Measurements from ENCODE around the gene U2SURP.
"Not testable (repeated sequence)": the region's sequence is repeated elsewhere in the genome, so short reads cannot be mapped to it uniquely, and the experiment has no call there.

U2SURP gene

DNA sequence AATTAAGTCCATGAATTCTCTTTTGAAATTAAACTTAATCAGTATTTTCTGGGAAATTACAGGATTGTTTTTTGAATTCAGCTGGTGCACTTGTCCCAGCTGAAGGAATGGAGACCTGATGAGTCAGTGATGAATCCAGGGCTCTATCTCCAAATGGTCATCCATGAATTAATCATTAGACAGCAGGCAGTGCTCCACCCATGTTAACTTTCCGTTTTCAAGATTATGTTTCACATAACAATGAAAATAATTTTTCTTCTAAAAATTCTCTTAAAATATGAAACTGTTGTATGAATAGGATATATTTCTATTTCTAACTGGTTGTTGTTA is 24.0 kb upstream of the U2SURP start:
- no peaks in the 10 kb centered on the region for H3K9me3 ChIP-seq (ENCODE audit: control insufficient read depth, low read length)
- H3K36me3 ChIP-seq (ENCODE audit: control insufficient read depth, insufficient read depth, low read length), result no peaks in the 10 kb centered on the region
- no CpG with 5 or more reads among the region's 1 CpG for WGBS, 2 experiments (ENCODE audit: insufficient coverage in 2 of 2)
- peaks cover 3% of the 10 kb centered on the region for H3K4me1 ChIP-seq (ENCODE audit: control insufficient read depth, insufficient read depth, low read length, poor library complexity, severe bottlenecking)
- H3K27ac ChIP-seq (ENCODE audit: low read depth, low read length, severe bottlenecking), result no peak overlapping the region
- H3K4me3 ChIP-seq (ENCODE audit: extremely low read depth, insufficient read depth, low read length, poor library complexity, severe bottlenecking), result no peak overlapping the region

DNA sequence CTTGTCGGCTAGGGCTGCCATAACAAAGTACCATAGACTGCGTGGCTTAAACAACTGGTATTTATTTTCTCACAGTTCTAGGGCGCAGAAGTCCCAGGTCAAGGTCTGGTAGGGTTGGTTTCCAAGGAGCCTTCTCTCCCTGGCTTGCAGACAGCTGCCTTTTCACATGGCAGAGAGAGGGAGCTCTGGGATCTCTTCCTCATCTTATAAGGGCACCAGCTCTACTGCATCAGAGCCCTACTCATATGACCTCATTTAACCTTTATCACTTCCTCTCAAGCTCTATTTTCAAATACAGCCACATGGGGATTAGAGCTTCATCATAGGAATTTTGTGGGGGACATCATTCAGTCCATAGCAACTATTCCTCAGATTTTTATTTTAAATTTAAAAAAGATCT is 20.3 kb upstream of the U2SURP start:
- H3K27ac ChIP-seq (ENCODE audit: low read depth, low read length, severe bottlenecking), result no peak overlapping the region
- no peaks in the 10 kb centered on the region for H3K9me3 ChIP-seq (ENCODE audit: control insufficient read depth, low read length)
- WGBS, 2 experiments (ENCODE audit: insufficient coverage in 2 of 2), result 85 to 100% methylated on average over 1 to 2 of the region's 3 CpGs
- H3K4me1 ChIP-seq (ENCODE audit: control insufficient read depth, insufficient read depth, low read length, poor library complexity, severe bottlenecking), result peaks cover 3% of the 10 kb centered on the region
- no peaks in the 10 kb centered on the region for H3K36me3 ChIP-seq (ENCODE audit: control insufficient read depth, insufficient read depth, low read length)
- no peak overlapping the region for H3K4me3 ChIP-seq (ENCODE audit: extremely low read depth, insufficient read depth, low read length, poor library complexity, severe bottlenecking)

DNA sequence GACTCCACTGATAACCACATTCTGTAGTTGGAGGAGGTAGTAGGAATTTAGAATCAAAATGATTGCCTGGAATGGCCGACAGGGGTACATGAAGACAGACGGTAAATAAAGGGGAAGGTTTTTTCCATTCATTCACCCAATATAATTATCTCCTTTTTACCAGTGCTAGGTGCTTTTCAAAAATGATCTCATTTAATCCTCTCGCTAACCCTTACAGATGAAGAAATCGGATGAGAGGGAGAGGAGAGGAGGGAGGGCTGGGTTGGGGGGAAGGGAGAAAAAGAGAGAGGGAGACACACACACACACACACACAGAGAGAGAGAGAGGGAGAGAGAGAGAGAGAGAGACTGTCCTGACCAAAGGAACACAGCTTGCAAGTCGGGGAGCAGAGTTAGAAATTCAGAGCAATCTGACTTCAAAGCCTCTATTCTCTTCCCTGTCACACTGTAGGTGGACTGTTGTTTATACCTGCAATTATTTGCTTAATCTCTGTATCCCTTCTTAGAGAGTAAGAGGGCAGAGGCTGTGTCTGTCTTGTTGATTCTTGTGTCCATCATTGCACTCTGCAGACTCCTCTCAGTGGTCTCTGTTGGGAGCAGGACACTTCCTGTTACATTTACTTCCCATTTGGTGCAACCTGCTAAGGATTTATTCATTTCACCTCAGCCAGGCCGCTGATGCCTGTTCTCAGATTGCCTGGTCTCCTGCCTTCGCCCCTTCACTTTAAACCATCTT is 19.2 kb upstream of the U2SURP start:
- WGBS, 2 experiments (ENCODE audit: insufficient coverage in 2 of 2), result 55 to 94% methylated on average over 2 of the region's 7 CpGs
- peaks cover 3% of the 10 kb centered on the region for H3K4me1 ChIP-seq (ENCODE audit: control insufficient read depth, insufficient read depth, low read length, poor library complexity, severe bottlenecking)
- H3K9me3 ChIP-seq (ENCODE audit: control insufficient read depth, low read length), result no peaks in the 10 kb centered on the region
- H3K27ac ChIP-seq (ENCODE audit: low read depth, low read length, severe bottlenecking), result no peak overlapping the region
- H3K4me3 ChIP-seq (ENCODE audit: extremely low read depth, insufficient read depth, low read length, poor library complexity, severe bottlenecking), result no peak overlapping the region
- H3K36me3 ChIP-seq (ENCODE audit: control insufficient read depth, insufficient read depth, low read length), result no peaks in the 10 kb centered on the region

DNA sequence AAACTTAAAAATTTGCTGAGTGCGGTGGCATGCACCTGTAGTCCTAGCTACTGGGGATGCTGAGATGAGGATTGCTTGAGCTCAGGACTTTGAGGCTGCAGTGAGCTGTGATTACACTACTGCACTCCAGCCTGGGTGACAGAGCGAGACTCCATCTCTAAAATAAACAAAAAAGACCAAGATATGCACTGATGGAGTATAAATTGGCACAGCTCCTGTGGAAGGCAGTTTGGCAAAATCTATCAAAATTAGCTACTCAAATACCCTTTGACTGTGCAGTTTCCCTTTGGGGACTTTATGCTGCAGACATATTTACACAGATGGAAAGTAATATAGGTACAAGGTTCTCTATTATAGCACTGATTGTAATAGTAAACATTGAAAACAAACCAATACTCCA is 18.1 kb upstream of the U2SURP start:
- peaks cover 3% of the 10 kb centered on the region for H3K4me1 ChIP-seq (ENCODE audit: control insufficient read depth, insufficient read depth, low read length, poor library complexity, severe bottlenecking)
- no peaks in the 10 kb centered on the region for H3K36me3 ChIP-seq (ENCODE audit: control insufficient read depth, insufficient read depth, low read length)
- H3K4me3 ChIP-seq (ENCODE audit: extremely low read depth, insufficient read depth, low read length, poor library complexity, severe bottlenecking), result no peak overlapping the region
- WGBS, 2 experiments (ENCODE audit: insufficient coverage in 2 of 2), result 100% methylated on average over 1 of the region's 2 CpGs; no CpG with 5 or more reads in 1 of the 2 experiments
- no peak overlapping the region for H3K27ac ChIP-seq (ENCODE audit: low read depth, low read length, severe bottlenecking)
- H3K9me3 ChIP-seq (ENCODE audit: control insufficient read depth, low read length), result no peaks in the 10 kb centered on the region

DNA sequence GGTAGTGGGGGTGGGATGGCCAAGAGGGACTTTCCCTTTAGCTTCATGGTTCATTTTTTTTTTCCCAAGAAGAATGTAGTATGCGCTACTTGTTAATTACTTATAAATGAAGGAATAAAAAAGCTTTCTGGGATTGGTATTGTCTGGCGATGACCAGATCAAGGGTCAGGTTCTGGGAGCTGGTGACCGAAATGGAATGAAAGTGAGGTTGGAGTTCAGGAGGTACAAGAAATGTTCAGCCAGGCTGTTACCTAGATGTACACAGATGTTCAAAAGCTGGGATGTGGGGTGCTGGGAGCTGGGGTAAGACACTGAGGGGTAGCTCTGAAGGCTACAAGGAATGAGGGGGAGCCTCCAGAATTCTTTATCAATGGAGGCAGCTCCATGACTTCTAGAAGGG is 17.1 kb upstream of the U2SURP start:
- H3K36me3 ChIP-seq (ENCODE audit: control insufficient read depth, insufficient read depth, low read length), result no peaks in the 10 kb centered on the region
- WGBS, 2 experiments (ENCODE audit: insufficient coverage in 2 of 2), result 96% methylated on average over 2 of the region's 3 CpGs
- H3K9me3 ChIP-seq (ENCODE audit: control insufficient read depth, low read length), result no peaks in the 10 kb centered on the region
- no peak overlapping the region for H3K27ac ChIP-seq (ENCODE audit: low read depth, low read length, severe bottlenecking)
- H3K4me1 ChIP-seq (ENCODE audit: control insufficient read depth, insufficient read depth, low read length, poor library complexity, severe bottlenecking), result peaks cover 3% of the 10 kb centered on the region
- H3K4me3 ChIP-seq (ENCODE audit: extremely low read depth, insufficient read depth, low read length, poor library complexity, severe bottlenecking), result no peak overlapping the region

DNA sequence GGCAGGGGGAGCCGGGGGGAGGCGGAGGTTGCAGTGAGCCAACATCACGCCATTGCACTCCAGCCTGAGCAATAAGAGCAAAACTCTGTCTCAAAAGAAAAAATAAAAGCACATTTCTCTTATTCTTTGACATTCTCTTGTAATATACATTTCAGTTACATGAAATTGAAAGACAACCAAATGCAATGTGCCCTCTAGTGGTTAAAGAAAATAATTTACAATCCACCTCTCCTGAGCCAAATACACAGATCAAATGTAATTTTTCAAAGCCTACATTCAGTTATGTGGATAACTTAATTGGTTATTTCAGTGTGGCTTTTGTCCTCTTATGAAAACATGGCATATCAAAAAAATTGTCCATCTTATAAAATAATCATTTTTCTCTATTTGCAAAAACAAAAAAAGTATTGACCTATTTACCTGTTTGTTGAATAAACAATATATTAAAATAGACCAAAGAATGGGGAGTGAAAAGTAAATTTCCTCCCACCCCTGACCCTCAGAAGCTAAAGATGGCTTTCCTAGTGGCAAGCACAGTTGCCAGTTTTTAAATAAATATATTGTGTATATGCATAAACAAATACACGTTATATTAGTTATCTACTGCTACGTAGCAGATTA is 14.2 kb upstream of the U2SURP start:
- Histone ChIP-seq H3K4me3 (ENCODE audit: extremely low read depth, insufficient read depth, low read length, poor library complexity, severe bottlenecking) (no peak overlapping the region), H3K27ac (ENCODE audit: low read depth, low read length, severe bottlenecking) (no peak overlapping the region), H3K9me3 (ENCODE audit: control insufficient read depth, low read length) (no peaks in the 10 kb centered on the region), H3K4me1 (ENCODE audit: control insufficient read depth, insufficient read depth, low read length, poor library complexity, severe bottlenecking) (no peaks in the 10 kb centered on the region), H3K36me3 (ENCODE audit: control insufficient read depth, insufficient read depth, low read length) (no peaks in the 10 kb centered on the region)
- WGBS, 2 experiments (ENCODE audit: insufficient coverage in 2 of 2), result 93% methylated on average over 5 of the region's 5 CpGs; no CpG with 5 or more reads in 1 of the 2 experiments

DNA sequence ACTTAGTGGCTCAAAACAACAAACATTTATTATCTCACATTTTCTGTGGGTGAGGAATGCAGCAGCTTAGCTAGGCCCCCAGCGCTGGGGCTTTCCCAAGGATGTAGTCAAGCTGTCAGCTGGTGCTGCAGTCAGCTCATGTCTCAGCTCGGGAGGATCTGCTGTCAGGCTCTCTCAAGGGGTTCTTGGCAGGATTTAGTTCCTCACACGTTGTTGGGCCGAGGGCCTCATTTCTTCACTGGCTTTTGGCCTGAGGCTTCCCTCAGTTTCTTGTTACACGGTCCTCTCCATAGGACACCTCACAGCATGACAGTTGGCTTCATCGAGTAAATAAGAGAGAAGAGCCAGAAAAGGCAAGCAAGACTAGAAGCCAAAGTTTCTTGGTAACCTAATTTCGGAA is 13.7 kb upstream of the U2SURP start:
- no peaks in the 10 kb centered on the region for H3K4me1 ChIP-seq (ENCODE audit: control insufficient read depth, insufficient read depth, low read length, poor library complexity, severe bottlenecking)
- WGBS, 2 experiments (ENCODE audit: insufficient coverage in 2 of 2), result 38 to 44% methylated on average over 5 of the region's 7 CpGs
- no peaks in the 10 kb centered on the region for H3K9me3 ChIP-seq (ENCODE audit: control insufficient read depth, low read length)
- H3K4me3 ChIP-seq (ENCODE audit: extremely low read depth, insufficient read depth, low read length, poor library complexity, severe bottlenecking), result no peak overlapping the region
- no peaks in the 10 kb centered on the region for H3K36me3 ChIP-seq (ENCODE audit: control insufficient read depth, insufficient read depth, low read length)
- H3K27ac ChIP-seq (ENCODE audit: low read depth, low read length, severe bottlenecking), result no peak overlapping the region

DNA sequence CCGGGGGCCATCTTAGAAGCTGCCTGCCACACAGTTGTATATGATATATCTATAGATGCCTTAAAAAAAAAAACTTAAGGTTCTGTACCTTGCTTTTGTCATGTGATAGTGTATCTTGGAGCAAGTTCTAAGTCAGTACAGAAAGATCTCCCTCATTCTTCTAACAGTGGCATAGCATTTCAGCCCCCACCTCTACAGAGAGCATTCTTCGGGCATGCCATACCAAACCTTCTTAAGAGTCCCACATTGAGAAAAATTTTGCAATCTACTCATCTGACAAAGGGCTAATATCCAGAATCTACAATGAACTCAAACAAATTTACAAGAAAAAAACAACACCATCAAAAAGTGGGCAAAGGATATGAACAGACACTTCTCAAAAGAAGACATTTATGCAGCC is 13.1 kb upstream of the U2SURP start:
- H3K9me3 ChIP-seq (ENCODE audit: control insufficient read depth, low read length); H3K27ac ChIP-seq (ENCODE audit: low read depth, low read length, severe bottlenecking); H3K36me3 ChIP-seq (ENCODE audit: control insufficient read depth, insufficient read depth, low read length); H3K4me3 ChIP-seq (ENCODE audit: extremely low read depth, insufficient read depth, low read length, poor library complexity, severe bottlenecking); H3K4me1 ChIP-seq (ENCODE audit: control insufficient read depth, insufficient read depth, low read length, poor library complexity, severe bottlenecking): not testable (repeated sequence)
- 67 to 82% methylated on average over 1 of the region's 2 CpGs for WGBS, 2 experiments (ENCODE audit: insufficient coverage in 2 of 2)

DNA sequence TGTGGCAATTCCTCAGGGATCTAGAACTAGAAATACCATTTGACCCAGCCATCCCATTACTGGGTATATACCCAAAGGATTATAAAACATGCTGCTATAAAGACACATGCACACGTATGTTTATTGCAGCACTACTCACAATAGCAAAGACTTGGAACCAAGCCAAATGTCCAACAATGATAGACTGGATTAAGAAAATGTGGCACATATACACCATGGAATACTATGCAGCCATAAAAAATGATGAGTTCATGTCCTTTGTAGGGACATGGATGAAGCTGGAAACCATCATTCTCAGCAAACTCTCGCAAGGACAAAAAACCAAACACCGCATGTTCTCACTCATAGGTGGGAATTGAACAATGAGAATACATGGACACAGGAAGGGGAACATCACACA is 12.5 kb upstream of the U2SURP start:
- not testable (repeated sequence) for H3K36me3 ChIP-seq (ENCODE audit: control insufficient read depth, insufficient read depth, low read length); H3K27ac ChIP-seq (ENCODE audit: low read depth, low read length, severe bottlenecking); H3K4me3 ChIP-seq (ENCODE audit: extremely low read depth, insufficient read depth, low read length, poor library complexity, severe bottlenecking); H3K9me3 ChIP-seq (ENCODE audit: control insufficient read depth, low read length); H3K4me1 ChIP-seq (ENCODE audit: control insufficient read depth, insufficient read depth, low read length, poor library complexity, severe bottlenecking)
- WGBS, 2 experiments (ENCODE audit: insufficient coverage in 2 of 2), result no CpG with 5 or more reads among the region's 3 CpGs

DNA sequence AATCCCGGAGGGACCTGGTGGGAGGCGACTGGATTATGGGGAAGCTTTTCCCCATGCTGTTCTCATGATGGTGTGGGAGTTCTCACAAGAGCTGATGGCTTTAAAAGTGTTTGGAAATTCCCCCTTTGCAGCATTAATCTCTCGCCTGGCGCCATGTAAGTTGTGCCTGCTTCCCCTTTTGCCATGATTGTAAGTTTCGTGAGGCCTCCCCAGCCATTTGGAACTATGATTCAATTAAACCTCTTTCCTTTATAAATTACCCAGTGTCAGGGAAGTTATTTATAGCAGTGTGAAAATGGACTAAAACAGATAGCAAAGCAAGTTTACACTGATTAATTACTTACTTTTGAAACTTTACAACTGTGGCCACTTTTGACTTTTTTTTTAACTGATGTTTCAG is 10.6 kb upstream of the U2SURP start:
- H3K4me1 ChIP-seq (ENCODE audit: control insufficient read depth, insufficient read depth, low read length, poor library complexity, severe bottlenecking), result no peaks in the 10 kb centered on the region
- H3K9me3 ChIP-seq (ENCODE audit: control insufficient read depth, low read length), result no peaks in the 10 kb centered on the region
- no peaks in the 10 kb centered on the region for H3K36me3 ChIP-seq (ENCODE audit: control insufficient read depth, insufficient read depth, low read length)
- H3K4me3 ChIP-seq (ENCODE audit: extremely low read depth, insufficient read depth, low read length, poor library complexity, severe bottlenecking), result no peak overlapping the region
- 93 to 100% methylated on average over 1 to 2 of the region's 5 CpGs for WGBS, 2 experiments (ENCODE audit: insufficient coverage in 2 of 2)
- H3K27ac ChIP-seq (ENCODE audit: low read depth, low read length, severe bottlenecking), result no peak overlapping the region

DNA sequence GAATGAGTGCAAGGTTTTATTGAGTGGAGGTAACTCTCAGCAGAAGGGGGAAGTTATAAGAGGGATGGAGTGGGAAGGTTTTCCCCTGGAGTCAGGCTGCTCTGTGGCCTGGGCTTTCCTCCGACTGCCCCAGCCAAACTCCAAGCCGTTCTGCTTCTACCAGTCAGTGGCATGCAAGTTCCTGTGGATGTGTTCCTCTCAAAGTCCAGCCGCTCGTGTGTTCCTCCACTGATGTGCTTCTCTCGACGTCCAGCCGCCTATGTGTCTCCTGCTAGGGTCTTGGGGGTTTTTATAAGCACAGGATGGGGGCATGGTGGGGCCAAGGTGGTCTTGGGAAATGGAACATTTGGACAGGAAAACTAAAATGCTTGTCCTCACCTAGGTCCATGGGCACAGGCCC is 9.0 kb upstream of the U2SURP start:
- Histone ChIP-seq H3K27ac (ENCODE audit: low read depth, low read length, severe bottlenecking) (no peak overlapping the region), H3K4me1 (ENCODE audit: control insufficient read depth, insufficient read depth, low read length, poor library complexity, severe bottlenecking) (peaks cover under 1% of the 10 kb centered on the region), H3K36me3 (ENCODE audit: control insufficient read depth, insufficient read depth, low read length) (no peaks in the 10 kb centered on the region), H3K4me3 (ENCODE audit: extremely low read depth, insufficient read depth, low read length, poor library complexity, severe bottlenecking) (no peak overlapping the region), H3K9me3 (ENCODE audit: control insufficient read depth, low read length) (no peaks in the 10 kb centered on the region)
- 93 to 100% methylated on average over 5 to 7 of the region's 7 CpGs for WGBS, 2 experiments (ENCODE audit: insufficient coverage in 2 of 2)
